Bronchial epithelial cell (primary cell): ENCODE results near the gene COQ8B. TPM values are rescaled to one million over a fixed set of nuclear protein-coding genes. Genes with fewer than 3 reads are reported as not detected.
A peak's percentile ranks its signal among the peaks of the same experiment; 100 is the strongest.

Experiments
- DNase-seq: peaks from one replicate; pipeline ENCODE4 v3.0.0-alpha.2; 2010; ENCODE audit warnings: low read depth
- FAIRE-seq: peaks from 2 replicates; lab custom pipeline; 2011; peaks lifted over from hg19 to GRCh38; lab: Jason Lieb, UNC
- H3K27me3 ChIP-seq: 2 replicates; pipeline ENCODE4 v1.5.1; 2011; ENCODE audit warnings: low read length; ENCODE audit not compliant: control insufficient read depth, insufficient read depth
- H3K36me3 ChIP-seq: 2 replicates; pipeline ENCODE4 v1.5.1; 2011; ENCODE audit warnings: low read length; ENCODE audit not compliant: control insufficient read depth, insufficient read depth
- H3K4me3 ChIP-seq: 2 replicates; pipeline ENCODE4 v1.5.1; 2011; ENCODE audit warnings: mild to moderate bottlenecking, low read depth, low read length, control low read depth
- total RNA-seq: library from RNA; depleted of rRNA; stranded (reverse); fragments of >200 nt; gene quantifications from 2 replicates; pipeline ENCODE4 v1.2.1, GENCODE V29; 2014
- TF ChIP-seq, protein P1 (sequence below): IDR thresholded peaks from 2 replicates; pipeline ENCODE4 v1.5.1; 2011; ENCODE audit warnings: mild to moderate bottlenecking, moderate library complexity, low read length, control low read depth, inconsistent platforms; ENCODE audit not compliant: insufficient read depth, severe bottlenecking

Gene COQ8B
- total RNA-seq, 1 donor from 2014 or later, result 20.0 TPM

DNA sequence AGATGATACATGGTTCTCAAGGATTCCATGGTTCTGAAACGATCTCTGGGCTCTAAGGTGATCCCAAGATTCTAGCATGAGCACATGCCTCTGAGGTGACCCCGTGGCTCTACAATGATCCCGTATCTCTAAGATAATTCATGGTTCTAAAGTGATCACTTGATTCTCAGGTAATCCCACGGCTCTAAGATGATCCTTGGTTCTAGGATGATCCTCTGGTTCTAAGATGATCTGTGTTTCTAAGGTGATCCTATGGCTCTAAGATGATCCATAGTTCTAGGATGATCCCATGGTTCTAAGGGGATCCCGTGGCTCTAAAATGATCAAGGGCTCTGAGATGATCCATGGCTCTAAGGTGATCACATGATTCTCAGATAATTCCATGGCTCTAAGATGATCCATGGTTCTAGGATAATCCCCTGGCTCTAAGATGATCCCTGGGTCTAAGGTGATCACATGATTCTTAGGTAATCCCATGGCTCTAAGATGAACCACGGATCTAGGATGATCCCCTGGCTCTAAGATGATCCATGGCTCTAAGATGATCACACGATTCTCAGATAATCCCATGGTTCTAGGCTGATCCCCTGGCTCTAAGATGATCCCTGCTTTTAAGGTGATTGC is 47.6 kb downstream of the COQ8B start:
- TF ChIP-seq, protein P1, sequence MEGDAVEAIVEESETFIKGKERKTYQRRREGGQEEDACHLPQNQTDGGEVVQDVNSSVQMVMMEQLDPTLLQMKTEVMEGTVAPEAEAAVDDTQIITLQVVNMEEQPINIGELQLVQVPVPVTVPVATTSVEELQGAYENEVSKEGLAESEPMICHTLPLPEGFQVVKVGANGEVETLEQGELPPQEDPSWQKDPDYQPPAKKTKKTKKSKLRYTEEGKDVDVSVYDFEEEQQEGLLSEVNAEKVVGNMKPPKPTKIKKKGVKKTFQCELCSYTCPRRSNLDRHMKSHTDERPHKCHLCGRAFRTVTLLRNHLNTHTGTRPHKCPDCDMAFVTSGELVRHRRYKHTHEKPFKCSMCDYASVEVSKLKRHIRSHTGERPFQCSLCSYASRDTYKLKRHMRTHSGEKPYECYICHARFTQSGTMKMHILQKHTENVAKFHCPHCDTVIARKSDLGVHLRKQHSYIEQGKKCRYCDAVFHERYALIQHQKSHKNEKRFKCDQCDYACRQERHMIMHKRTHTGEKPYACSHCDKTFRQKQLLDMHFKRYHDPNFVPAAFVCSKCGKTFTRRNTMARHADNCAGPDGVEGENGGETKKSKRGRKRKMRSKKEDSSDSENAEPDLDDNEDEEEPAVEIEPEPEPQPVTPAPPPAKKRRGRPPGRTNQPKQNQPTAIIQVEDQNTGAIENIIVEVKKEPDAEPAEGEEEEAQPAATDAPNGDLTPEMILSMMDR, result no peak
- DNase-seq (no peak), FAIRE-seq (no peak)
- Histone ChIP-seq H3K36me3 (peaks cover 41% of the 10 kb centered on the region), H3K27me3 (no peaks in the 10 kb centered on the region), H3K4me3 (no peak overlapping the region)

DNA sequence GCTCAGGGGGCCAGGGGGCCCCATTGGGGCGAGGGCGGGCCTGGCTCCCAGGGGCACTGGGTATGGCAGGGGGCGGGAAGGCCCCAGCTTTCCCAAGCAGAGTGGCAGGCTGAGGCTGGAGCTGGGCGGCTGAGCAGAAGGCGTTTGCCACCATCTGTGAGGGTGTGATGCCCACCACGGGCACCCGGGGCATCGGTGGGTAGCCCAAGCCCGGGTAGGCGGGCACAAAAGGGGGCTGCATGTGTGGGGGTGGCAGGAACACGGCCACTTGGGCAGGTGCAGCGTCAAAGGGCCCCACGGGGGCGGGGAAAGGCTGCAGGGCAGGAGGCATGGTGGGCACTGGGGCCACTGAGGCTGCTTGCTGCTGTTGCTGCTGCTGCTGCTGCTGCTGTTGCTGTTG is 49.1 kb downstream of the COQ8B start:
- TF ChIP-seq, protein P1, result no peak
- H3K36me3 ChIP-seq, result peaks cover 28% of the 10 kb centered on the region
- no peak for DNase-seq
- FAIRE-seq, result no peak
- no peak overlapping the region for H3K4me3 ChIP-seq
- no peaks in the 10 kb centered on the region for H3K27me3 ChIP-seq

DNA sequence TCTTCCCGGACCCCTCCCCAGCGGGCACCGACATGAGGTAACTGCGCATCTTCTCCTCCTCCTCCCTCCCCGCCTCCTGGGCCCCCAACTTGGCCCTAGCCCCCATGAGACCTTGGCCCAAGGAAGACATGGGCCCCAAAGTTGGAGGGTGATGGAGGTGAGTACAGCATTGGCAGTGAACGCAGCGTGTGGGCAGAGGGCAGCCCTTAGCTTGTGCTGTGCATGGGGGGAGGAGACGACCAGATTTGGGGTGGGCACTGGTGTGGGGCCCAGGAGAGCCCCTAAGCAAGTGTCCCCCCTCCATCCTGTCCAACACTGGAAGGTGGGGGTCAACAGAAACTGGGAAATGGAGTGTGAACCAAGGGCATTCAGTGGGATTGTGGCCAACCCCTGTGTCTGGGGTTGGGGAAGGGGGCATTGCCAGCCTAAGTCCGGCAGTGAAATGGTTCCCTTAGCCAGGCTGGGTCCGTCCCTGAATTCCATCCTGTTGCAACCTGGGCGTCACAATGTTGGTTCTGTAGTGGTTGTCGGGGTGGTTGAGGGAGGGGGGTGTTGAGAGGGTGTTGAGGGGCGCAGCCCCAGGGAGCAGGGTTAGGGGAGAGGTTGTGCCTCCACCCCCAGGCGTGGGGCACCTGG is 49.8 kb downstream of the COQ8B start:
- no peak for FAIRE-seq
- TF ChIP-seq, protein P1, result no peak
- Histone ChIP-seq H3K36me3 (peaks cover 26% of the 10 kb centered on the region), H3K27me3 (no peaks in the 10 kb centered on the region), H3K4me3 (no peak overlapping the region)
- DNase-seq, result no peak

DNA sequence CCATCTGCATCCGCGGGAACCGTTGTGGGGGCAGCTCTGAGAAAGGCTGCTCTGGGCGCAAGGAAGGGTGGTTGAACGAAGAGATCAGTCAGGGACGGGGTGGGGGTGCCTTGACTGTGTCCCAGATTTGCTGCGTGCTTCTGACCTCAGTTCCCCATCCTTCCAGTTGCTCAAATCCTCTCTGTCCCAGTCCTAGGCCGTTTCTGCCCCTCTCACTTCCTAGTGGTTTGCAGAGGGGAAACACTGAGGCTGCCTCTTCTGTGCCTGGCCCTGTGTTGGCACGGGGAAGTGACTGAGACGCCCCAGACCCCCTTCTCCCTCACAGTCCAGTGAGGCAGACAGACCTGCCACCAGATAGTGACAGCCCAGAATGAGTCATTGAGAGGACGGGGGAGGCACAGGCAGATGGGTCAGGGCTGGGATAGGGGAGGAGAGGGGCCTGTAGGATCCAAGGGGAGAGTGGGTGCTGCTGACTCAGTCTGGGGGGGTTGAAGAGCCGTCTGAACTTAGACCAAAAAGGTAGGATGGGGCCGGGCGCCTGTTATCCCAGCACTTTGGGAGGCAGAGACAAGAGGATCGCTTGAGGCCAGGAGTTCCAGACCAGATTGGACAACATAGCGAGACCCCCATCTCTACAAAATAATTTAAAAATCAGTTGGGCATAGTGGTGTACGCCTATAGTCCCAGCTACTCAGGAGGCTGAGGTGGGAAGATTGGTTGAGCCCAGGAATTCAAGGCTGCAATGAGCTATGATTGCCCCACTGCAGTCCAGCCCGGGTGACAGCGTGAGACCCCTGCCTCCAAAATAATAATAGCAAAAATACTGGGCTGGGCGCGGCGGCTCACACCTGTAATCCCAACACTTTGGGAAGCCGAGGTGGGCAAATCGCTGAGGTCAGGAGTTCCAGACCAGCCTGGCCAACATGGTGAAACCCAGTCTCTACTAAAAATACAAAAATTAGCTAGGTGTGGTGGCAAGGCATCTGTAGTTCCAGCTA is 52.7 kb downstream of the COQ8B start:
- DNase-seq (no peak), FAIRE-seq (no peak)
- TF ChIP-seq, protein P1, result no peak

DNA sequence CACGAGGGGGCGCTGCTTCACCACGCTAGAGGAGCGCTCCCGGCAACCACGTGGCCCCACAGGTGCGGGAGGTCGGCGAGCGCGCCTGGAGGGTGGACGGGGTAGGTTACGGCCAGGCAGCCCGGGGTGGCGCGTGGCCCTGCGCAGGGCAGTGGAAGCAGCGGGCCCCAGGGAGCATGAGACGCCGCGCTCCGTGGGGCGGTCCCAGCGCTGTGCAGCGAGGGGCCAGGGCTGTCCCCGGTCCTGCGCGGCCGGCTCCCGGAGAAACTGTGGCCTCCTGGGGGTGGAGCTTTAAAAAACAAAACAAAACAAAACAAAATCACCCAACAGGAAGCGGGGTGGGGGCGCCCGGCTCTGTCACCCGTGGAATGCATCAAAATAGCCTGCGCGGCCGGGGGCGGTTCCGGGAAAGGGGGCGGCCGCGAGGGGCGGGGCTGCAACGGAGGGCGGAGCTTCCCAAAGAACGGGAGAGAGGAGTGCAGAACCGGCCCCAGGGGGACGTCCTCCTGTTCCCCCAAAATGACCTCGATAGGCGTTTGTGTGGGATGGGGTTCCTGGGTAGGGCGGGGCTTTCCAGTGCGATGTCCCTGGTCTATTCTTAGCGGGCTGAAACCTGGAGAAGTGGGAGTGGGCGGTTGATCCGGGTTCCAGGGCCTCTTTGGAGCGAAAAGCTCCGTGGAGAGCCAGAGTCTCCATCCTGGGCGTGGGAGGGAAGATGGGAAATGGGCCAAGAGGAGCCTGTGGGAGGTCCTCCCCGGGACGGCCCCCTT is 53.6 kb downstream of the COQ8B start:
- Histone ChIP-seq H3K36me3 (peaks cover 7% of the 10 kb centered on the region), H3K27me3 (no peaks in the 10 kb centered on the region), H3K4me3 (peak overlapping the region; percentile 66)
- DNase-seq, result peak; percentile 56
- FAIRE-seq, result no peak
- TF ChIP-seq, protein P1, result peak; percentile 88

More for the DNA sequence above, 52.7 kb downstream of the COQ8B start:
- H3K4me3 ChIP-seq, result peak overlapping the region; percentile 66
- H3K36me3 ChIP-seq, result peaks cover 7% of the 10 kb centered on the region
- H3K27me3 ChIP-seq, result no peaks in the 10 kb centered on the region
